Measurements from ENCODE around the gene AMOTL1. TPM values are rescaled to one million over a fixed set of nuclear protein-coding genes. Genes with fewer than 3 reads are reported as not detected.

Gene AMOTL1
- total RNA-seq, 1 donor from 2014 or later = 22.6 TPM

GRCh38 chr11:94785509-94785908 is 17.4 kb downstream of the AMOTL1 start:
- H3K27ac ChIP-seq = no peak overlapping the region
- peaks cover 25% of the 10 kb centered on the region for H3K4me1 Mint-ChIP-seq
- no peaks in the 10 kb centered on the region for H3K27me3 ChIP-seq
- peaks cover 3% of the 10 kb centered on the region for H3K4me1 ChIP-seq
- H3K9me3 Mint-ChIP-seq = peaks cover 3% of the 10 kb centered on the region
- TF ChIP-seq EZH2phosphoT487 (IDR thresholded peaks at IDR 0.05) (no peak), CTCF (IDR thresholded peaks at IDR 0.05) (no peak), EZH2 (IDR thresholded peaks at IDR 0.05) (no peak)
- no peaks in the 10 kb centered on the region for H3K36me3 ChIP-seq
- H3K4me3 Mint-ChIP-seq = peak overlapping the region; percentile 24
- H3K36me3 Mint-ChIP-seq = peaks cover 13% of the 10 kb centered on the region
- no peak overlapping the region for H3K4me2 ChIP-seq
- H3K4me3 ChIP-seq = no peak overlapping the region
- no peaks in the 10 kb centered on the region for H3F3A ChIP-seq (ENCODE audit: low read depth)
- H3K27me3 Mint-ChIP-seq (ENCODE audit: insufficient read depth, low read depth) = no peaks in the 10 kb centered on the region
- peak overlapping the region; percentile 49 for H3K27ac Mint-ChIP-seq
- H2AFZ ChIP-seq (replicated peaks) = no peak overlapping the region
- no peaks in the 10 kb centered on the region for H3K9me3 ChIP-seq (ENCODE audit: low read depth)
- DNase-seq (ENCODE audit: low spot score) = peak; percentile 28
- no peak overlapping the region for H3K9ac ChIP-seq
- peaks cover 80% of the 10 kb centered on the region for H4K20me1 ChIP-seq (ENCODE audit: low read depth)
- peaks cover 94% of the 10 kb centered on the region for H3K79me2 ChIP-seq (ENCODE audit: low read depth)

DNA sequence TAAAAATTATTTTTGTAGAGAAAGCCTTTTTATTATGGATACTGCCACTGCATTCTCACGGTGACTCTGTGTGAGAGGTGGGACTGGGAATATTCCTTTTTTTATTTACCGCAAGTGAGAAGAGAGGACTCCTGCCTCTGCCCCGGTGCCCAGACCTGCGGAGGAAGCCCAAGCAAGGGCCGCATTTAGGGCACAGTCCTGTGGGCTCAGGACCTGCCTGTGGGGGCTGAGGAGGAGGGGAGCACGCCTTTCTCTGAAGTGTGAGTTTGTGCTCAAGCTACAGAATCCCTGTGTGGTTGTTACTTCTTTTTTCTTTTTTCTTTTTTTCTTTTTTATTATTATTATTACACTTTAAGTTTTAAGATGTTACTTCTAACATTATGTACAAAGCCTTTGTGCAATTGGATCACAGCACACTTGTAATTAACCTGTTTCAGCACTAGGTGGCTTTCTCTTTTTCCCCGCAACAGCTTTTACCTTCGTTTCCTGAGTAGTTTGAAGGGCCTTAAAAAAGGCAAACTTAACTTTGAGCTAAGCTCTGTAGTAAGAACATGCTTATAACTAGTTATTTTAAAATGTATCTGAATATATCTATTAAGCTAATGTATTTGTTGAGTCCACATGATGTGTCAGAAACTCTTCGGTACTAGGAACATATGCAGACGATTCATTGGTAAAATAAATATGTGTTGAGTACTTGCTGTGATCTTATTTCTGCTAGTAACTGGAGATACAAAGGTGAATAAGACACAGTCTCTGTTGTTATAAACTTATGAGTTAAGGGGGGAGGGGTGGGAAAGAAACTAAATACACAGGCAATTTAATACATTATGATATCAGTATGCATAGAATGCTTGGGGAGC is 18.3 kb downstream of the AMOTL1 start:
- Histone ChIP-seq H3K79me2 (ENCODE audit: low read depth) (peaks cover 94% of the 10 kb centered on the region), H3F3A (ENCODE audit: low read depth) (no peaks in the 10 kb centered on the region), H3K4me2 (no peak overlapping the region), H3K27ac (no peak overlapping the region), H3K9me3 (ENCODE audit: low read depth) (no peaks in the 10 kb centered on the region), H3K27me3 (no peaks in the 10 kb centered on the region), H4K20me1 (ENCODE audit: low read depth) (peaks cover 80% of the 10 kb centered on the region), H3K4me3 (no peak overlapping the region), H2AFZ (replicated peaks) (no peak overlapping the region), H3K9ac (no peak overlapping the region), H3K36me3 (no peaks in the 10 kb centered on the region), H3K4me1 (no peaks in the 10 kb centered on the region)
- DNase-seq (ENCODE audit: low spot score) = peak; percentile 34
- Mint-ChIP-seq H3K27ac (no peak overlapping the region), H3K9me3 (peaks cover 3% of the 10 kb centered on the region), H3K4me3 (no peak overlapping the region), H3K27me3 (ENCODE audit: insufficient read depth, low read depth) (no peaks in the 10 kb centered on the region), H3K36me3 (peaks cover 11% of the 10 kb centered on the region), H3K4me1 (peaks cover 20% of the 10 kb centered on the region)
- TF ChIP-seq CTCF (IDR thresholded peaks at IDR 0.05) = peak; percentile 68
- no peak for TF ChIP-seq EZH2 (IDR thresholded peaks at IDR 0.05)

- no peaks in the 10 kb centered on the region for H3K36me3 ChIP-seq
- Mint-ChIP-seq H3K27me3 (ENCODE audit: insufficient read depth, low read depth) (no peaks in the 10 kb centered on the region), H3K4me1 (peaks cover 20% of the 10 kb centered on the region), H3K9me3 (peaks cover 3% of the 10 kb centered on the region), H3K4me3 (no peak overlapping the region), H3K27ac (no peak overlapping the region), H3K36me3 (peaks cover 18% of the 10 kb centered on the region)
- no peak for DNase-seq (ENCODE audit: low spot score)
- H3K27me3 ChIP-seq = no peaks in the 10 kb centered on the region
- peaks cover 93% of the 10 kb centered on the region for H3K79me2 ChIP-seq (ENCODE audit: low read depth)
- no peak overlapping the region for H3K4me3 ChIP-seq
- H4K20me1 ChIP-seq (ENCODE audit: low read depth) = peaks cover 72% of the 10 kb centered on the region
- no peak overlapping the region for H3K4me2 ChIP-seq
- no peaks in the 10 kb centered on the region for H3K9me3 ChIP-seq (ENCODE audit: low read depth)
- no peak overlapping the region for H3K9ac ChIP-seq
- TF ChIP-seq EZH2 (IDR thresholded peaks at IDR 0.05) (no peak), CTCF (IDR thresholded peaks at IDR 0.05) (no peak), EZH2phosphoT487 (IDR thresholded peaks at IDR 0.05) (no peak)
- no peaks in the 10 kb centered on the region for H3K4me1 ChIP-seq
- no peak overlapping the region for H2AFZ ChIP-seq (replicated peaks)
- H3K27ac ChIP-seq = no peak overlapping the region
- no peaks in the 10 kb centered on the region for H3F3A ChIP-seq (ENCODE audit: low read depth)
Measured at GRCh38 chr11:94787801-94788200, 19.6 kb downstream of the AMOTL1 start.
